MM.1S (cell line): ENCODE results near the gene GRAMD1B.

Experiments
- CTCF ChIP-seq: fragments of 300-600 bp; sonication (generic); IDR thresholded peaks from 2 replicates; pipeline ENCODE4 v1.5.1; 2016; ENCODE audit warnings: antibody characterized with exemption, low read length, mixed read lengths
- EZH2phosphoT487 ChIP-seq: fragments of 300-600 bp; sonication (generic); IDR thresholded peaks from 2 replicates; pipeline ENCODE4 v1.6.1; 2018; ENCODE audit warnings: antibody characterized with exemption, low read length

DNA sequence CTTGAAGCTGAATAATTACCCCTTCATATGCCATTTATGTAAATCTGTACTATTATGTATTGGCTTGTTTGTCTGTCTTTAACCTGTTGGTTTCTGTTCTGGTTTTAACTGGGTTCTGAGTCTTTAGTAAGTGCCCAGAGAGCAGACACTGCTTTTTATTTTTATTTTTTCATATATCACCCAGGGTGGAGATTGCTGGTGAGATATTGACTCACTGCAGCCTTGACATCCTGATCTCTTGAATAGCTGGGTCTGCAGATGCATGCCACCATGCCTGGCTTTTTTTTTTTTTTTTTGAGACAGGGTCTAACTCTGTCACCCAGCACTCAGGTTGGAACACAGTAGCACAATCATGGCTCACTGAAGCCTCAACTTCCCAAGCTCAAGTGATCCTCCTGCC lies 19.4 kb downstream of the GRAMD1B start:
- TF ChIP-seq CTCF (no peak), EZH2phosphoT487 (no peak)
